Measurements from ENCODE around the gene ALG12. TPM values are rescaled to one million over a fixed set of nuclear protein-coding genes. Genes with fewer than 3 reads are reported as not detected.

The ALG12 gene
- polyA plus RNA-seq, 1 donor from 2014 or later: 14.3 TPM

GRCh38 chr22:49887064-49887451 is 31.2 kb downstream of the ALG12 start:
- no peak overlapping the region for H3K27ac ChIP-seq (ENCODE audit: low read length)
- no peak overlapping the region for H3K4me3 ChIP-seq (ENCODE audit: low read length)
- no peaks in the 10 kb centered on the region for H3F3A ChIP-seq (ENCODE audit: insufficient read depth, low read length, poor library complexity, severe bottlenecking)
- no peaks in the 10 kb centered on the region for H3K27me3 ChIP-seq (ENCODE audit: insufficient read depth, low read depth, low read length)
- H3K36me3 ChIP-seq (ENCODE audit: insufficient read depth, low read length): peaks cover 56% of the 10 kb centered on the region
- H3K9ac ChIP-seq (ENCODE audit: low read length): no peak overlapping the region
- TF ChIP-seq MXI1 (conservative IDR thresholded peaks at IDR 0.05; ENCODE audit: poor library complexity, severe bottlenecking) (no peak), POLR2AphosphoS5 (IDR thresholded peaks at IDR 0.05) (no peak), EZH2 (IDR thresholded peaks at IDR 0.05; ENCODE audit: borderline replicate concordance, insufficient read depth, low read length, poor library complexity, severe bottlenecking) (no peak), TAF1 (IDR thresholded peaks at IDR 0.05; ENCODE audit: low read depth) (no peak), SMC3 (conservative IDR thresholded peaks at IDR 0.05; ENCODE audit: poor library complexity) (no peak), EP300 (conservative IDR thresholded peaks at IDR 0.05; ENCODE audit: poor library complexity, severe bottlenecking) (no peak)
- TF ChIP-seq, protein P1, sequence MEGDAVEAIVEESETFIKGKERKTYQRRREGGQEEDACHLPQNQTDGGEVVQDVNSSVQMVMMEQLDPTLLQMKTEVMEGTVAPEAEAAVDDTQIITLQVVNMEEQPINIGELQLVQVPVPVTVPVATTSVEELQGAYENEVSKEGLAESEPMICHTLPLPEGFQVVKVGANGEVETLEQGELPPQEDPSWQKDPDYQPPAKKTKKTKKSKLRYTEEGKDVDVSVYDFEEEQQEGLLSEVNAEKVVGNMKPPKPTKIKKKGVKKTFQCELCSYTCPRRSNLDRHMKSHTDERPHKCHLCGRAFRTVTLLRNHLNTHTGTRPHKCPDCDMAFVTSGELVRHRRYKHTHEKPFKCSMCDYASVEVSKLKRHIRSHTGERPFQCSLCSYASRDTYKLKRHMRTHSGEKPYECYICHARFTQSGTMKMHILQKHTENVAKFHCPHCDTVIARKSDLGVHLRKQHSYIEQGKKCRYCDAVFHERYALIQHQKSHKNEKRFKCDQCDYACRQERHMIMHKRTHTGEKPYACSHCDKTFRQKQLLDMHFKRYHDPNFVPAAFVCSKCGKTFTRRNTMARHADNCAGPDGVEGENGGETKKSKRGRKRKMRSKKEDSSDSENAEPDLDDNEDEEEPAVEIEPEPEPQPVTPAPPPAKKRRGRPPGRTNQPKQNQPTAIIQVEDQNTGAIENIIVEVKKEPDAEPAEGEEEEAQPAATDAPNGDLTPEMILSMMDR (IDR thresholded peaks at IDR 0.05; ENCODE audit: poor library complexity, severe bottlenecking): no peak
- no peaks in the 10 kb centered on the region for H4K20me1 ChIP-seq (ENCODE audit: insufficient read depth)
- peaks cover 54% of the 10 kb centered on the region for H3K79me2 ChIP-seq (replicated peaks; ENCODE audit: insufficient read depth, low read length)
- no peak overlapping the region for H3K4me2 ChIP-seq (ENCODE audit: low read length)
- no peak overlapping the region for H2AFZ ChIP-seq (ENCODE audit: low read depth, low read length)
- peaks cover 18% of the 10 kb centered on the region for H3K9me3 ChIP-seq (ENCODE audit: low read length)
- H3K9me2 ChIP-seq (ENCODE audit: insufficient read depth, low read length): no peaks in the 10 kb centered on the region

DNA sequence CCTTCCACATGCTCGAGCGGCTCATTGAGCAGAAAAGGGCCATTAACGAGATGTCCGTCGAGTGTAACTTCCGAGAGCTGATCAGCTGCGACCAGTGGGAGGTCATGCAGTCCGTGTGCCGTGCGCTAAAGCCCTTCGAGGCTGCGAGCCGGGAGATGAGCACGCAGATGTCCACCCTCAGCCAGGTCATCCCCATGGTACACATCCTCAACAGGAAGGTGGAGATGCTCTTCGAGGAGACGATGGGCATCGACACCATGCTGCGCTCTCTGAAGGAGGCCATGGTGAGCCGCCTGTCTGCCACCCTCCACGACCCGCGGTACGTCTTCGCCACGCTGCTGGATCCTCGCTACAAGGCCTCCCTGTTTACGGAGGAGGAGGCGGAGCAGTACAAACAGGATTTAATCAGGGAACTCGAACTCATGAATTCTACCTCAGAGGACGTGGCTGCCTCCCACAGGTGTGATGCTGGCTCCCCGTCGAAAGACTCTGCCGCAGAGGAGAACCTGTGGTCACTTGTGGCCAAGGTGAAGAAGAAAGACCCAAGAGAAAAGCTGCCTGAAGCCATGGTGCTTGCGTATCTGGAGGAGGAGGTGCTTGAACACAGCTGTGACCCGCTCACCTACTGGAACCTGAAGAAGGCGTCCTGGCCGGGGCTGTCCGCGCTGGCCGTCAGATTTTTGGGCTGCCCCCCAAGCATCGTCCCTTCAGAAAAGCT is 31.7 kb downstream of the ALG12 start:
- Histone ChIP-seq H3K9ac (ENCODE audit: low read length) (no peak overlapping the region), H3F3A (ENCODE audit: insufficient read depth, low read length, poor library complexity, severe bottlenecking) (no peaks in the 10 kb centered on the region), H3K79me2 (replicated peaks; ENCODE audit: insufficient read depth, low read length) (peaks cover 58% of the 10 kb centered on the region), H2AFZ (ENCODE audit: low read depth, low read length) (no peak overlapping the region), H3K4me2 (ENCODE audit: low read length) (no peak overlapping the region), H3K9me2 (ENCODE audit: insufficient read depth, low read length) (no peaks in the 10 kb centered on the region), H3K9me3 (ENCODE audit: low read length) (peaks cover 18% of the 10 kb centered on the region), H3K27me3 (ENCODE audit: insufficient read depth, low read depth, low read length) (no peaks in the 10 kb centered on the region), H3K27ac (ENCODE audit: low read length) (no peak overlapping the region), H3K36me3 (ENCODE audit: insufficient read depth, low read length) (peaks cover 56% of the 10 kb centered on the region), H4K20me1 (ENCODE audit: insufficient read depth) (no peaks in the 10 kb centered on the region), H3K4me3 (ENCODE audit: low read length) (no peak overlapping the region)
- TF ChIP-seq, protein P2, sequence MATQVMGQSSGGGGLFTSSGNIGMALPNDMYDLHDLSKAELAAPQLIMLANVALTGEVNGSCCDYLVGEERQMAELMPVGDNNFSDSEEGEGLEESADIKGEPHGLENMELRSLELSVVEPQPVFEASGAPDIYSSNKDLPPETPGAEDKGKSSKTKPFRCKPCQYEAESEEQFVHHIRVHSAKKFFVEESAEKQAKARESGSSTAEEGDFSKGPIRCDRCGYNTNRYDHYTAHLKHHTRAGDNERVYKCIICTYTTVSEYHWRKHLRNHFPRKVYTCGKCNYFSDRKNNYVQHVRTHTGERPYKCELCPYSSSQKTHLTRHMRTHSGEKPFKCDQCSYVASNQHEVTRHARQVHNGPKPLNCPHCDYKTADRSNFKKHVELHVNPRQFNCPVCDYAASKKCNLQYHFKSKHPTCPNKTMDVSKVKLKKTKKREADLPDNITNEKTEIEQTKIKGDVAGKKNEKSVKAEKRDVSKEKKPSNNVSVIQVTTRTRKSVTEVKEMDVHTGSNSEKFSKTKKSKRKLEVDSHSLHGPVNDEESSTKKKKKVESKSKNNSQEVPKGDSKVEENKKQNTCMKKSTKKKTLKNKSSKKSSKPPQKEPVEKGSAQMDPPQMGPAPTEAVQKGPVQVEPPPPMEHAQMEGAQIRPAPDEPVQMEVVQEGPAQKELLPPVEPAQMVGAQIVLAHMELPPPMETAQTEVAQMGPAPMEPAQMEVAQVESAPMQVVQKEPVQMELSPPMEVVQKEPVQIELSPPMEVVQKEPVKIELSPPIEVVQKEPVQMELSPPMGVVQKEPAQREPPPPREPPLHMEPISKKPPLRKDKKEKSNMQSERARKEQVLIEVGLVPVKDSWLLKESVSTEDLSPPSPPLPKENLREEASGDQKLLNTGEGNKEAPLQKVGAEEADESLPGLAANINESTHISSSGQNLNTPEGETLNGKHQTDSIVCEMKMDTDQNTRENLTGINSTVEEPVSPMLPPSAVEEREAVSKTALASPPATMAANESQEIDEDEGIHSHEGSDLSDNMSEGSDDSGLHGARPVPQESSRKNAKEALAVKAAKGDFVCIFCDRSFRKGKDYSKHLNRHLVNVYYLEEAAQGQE (IDR thresholded peaks at IDR 0.05; ENCODE audit: borderline replicate concordance): no peak
- TF ChIP-seq SMC3 (conservative IDR thresholded peaks at IDR 0.05; ENCODE audit: poor library complexity) (no peak), TAF1 (IDR thresholded peaks at IDR 0.05; ENCODE audit: low read depth) (no peak), MXI1 (conservative IDR thresholded peaks at IDR 0.05; ENCODE audit: poor library complexity, severe bottlenecking) (no peak), EZH2 (IDR thresholded peaks at IDR 0.05; ENCODE audit: borderline replicate concordance, insufficient read depth, low read length, poor library complexity, severe bottlenecking) (no peak), EP300 (conservative IDR thresholded peaks at IDR 0.05; ENCODE audit: poor library complexity, severe bottlenecking) (no peak), POLR2AphosphoS5 (IDR thresholded peaks at IDR 0.05) (no peak), RAD21 (conservative IDR thresholded peaks at IDR 0.05) (no peak)
- TF ChIP-seq, protein P1 (IDR thresholded peaks at IDR 0.05; ENCODE audit: poor library complexity, severe bottlenecking): no peak

All from neural cell (in vitro differentiated cells).